MM.1S (cell line): ENCODE measurements around the gene TP53BP2.

Source experiments
- CTCF ChIP-seq: fragments of 300-600 bp; sonication (generic); IDR thresholded peaks from 2 replicates; pipeline ENCODE4 v1.5.1; 2016; ENCODE audit warnings: antibody characterized with exemption, low read length, mixed read lengths
- EZH2 ChIP-seq: fragments of 300-600 bp; sonication (generic); optimal IDR thresholded peaks from 2 replicates; pipeline ENCODE3; 2017; ENCODE audit warnings: low read depth, mild to moderate bottlenecking, antibody characterized with exemption, low read length, mixed read lengths

- TF ChIP-seq EZH2 (no peak), CTCF (no peak)
These were observed 10.0 kb downstream of the TP53BP2 start for GRCh38 chr1:223835754-223836153.
